DND-41 (cell line): ENCODE data around the gene HOOK2.

Experiments used
- EZH2 ChIP-seq: IDR thresholded peaks from 3 replicates; pipeline ENCODE4 v1.6.1; 2012; ENCODE audit warnings: borderline replicate concordance, low read depth, mild to moderate bottlenecking, moderate library complexity, low read length, inconsistent platforms; ENCODE audit not compliant: severe bottlenecking
- TF ChIP-seq, protein P1 (sequence below): IDR thresholded peaks from 2 replicates; pipeline ENCODE4 v1.5.1; 2012; ENCODE audit warnings: borderline replicate concordance, low read length, moderate library complexity, mild to moderate bottlenecking; ENCODE audit not compliant: poor library complexity, severe bottlenecking; ENCODE audit errors: extremely low read depth

DNA sequence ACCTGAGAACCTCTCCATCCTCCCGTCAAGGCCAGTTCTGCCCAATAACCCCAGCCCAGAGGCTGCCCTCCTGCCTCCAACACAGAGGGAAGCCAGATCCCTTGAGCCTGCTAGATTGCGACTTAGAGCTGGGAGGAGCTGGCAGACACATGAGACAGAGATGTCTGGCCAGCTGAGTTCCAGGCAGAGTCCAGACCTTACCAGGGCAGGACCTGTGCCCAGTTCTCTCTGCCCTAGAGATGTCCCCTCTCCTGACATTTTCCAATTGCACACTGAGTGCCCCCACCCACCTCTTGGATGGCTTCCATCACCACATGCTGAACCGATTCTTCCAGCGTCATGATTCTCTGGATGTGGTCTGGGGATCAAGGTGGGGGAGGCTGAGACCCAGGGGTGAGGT lies 3.0 kb downstream of the HOOK2 start:
- TF ChIP-seq, protein P1, sequence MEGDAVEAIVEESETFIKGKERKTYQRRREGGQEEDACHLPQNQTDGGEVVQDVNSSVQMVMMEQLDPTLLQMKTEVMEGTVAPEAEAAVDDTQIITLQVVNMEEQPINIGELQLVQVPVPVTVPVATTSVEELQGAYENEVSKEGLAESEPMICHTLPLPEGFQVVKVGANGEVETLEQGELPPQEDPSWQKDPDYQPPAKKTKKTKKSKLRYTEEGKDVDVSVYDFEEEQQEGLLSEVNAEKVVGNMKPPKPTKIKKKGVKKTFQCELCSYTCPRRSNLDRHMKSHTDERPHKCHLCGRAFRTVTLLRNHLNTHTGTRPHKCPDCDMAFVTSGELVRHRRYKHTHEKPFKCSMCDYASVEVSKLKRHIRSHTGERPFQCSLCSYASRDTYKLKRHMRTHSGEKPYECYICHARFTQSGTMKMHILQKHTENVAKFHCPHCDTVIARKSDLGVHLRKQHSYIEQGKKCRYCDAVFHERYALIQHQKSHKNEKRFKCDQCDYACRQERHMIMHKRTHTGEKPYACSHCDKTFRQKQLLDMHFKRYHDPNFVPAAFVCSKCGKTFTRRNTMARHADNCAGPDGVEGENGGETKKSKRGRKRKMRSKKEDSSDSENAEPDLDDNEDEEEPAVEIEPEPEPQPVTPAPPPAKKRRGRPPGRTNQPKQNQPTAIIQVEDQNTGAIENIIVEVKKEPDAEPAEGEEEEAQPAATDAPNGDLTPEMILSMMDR: no peak
- TF ChIP-seq EZH2: no peak
